Limb (tissue), 2 donors: ENCODE data around the gene DVL2.

Experiments used
- DNase-seq, 2 donors: peaks; one replicate each; pipeline ENCODE4 v3.0.0-alpha.2; 2016; ENCODE audit errors: extremely low spot score in 2 of 2

The DVL2 gene

DNA sequence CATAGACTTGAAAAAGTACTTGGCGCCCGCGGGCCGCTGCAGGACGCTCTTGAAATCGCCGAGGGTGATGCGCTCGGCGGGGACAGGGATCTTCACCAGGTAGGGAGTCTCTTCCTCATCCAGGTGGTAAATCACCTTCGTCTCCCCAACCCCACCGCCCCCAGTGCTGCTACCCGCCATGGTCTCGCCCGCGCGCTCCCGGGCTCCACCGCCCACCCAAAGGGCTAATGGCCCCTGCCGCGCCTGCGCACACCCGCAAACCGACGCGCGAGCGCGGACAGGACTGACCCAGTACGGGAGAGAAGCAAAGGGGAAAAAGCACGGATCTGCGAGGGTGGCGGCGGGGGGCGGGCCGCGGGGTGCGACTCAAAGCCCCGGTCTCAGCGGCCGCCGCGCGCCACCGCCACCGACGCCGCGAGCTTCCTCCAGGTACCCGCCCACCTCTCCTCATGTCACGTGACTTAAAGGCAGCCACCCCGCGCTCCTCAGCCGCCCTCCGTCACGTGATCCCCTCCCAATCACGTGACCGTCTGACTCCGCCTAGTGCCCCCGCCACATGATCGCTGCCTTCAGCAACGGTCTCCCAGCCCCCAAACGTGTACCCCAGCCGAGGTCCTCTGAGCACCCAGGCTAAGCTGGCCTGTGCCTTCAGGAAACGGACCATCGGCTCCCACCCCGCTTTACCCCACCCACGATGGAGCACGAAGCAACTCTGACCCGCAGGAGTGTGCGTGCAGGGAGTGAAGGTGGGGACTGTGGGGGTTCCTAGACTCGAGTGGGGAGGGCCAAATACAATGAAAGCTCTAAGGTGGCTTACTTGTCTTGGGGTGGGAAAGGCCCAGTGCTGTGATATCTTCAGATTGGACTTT is at the start of gene DVL2:
Gene DVL2 (minus strand): TSS at position 435 of the 869 bp plus-strand sequence. CDS start 255 bp downstream, at position 180.
- DNase-seq, result peak; percentile 96 to 98

- no peak for DNase-seq
Observed at GRCh38 chr17:7283471-7284216, 49.3 kb upstream of the DVL2 start.

DNA sequence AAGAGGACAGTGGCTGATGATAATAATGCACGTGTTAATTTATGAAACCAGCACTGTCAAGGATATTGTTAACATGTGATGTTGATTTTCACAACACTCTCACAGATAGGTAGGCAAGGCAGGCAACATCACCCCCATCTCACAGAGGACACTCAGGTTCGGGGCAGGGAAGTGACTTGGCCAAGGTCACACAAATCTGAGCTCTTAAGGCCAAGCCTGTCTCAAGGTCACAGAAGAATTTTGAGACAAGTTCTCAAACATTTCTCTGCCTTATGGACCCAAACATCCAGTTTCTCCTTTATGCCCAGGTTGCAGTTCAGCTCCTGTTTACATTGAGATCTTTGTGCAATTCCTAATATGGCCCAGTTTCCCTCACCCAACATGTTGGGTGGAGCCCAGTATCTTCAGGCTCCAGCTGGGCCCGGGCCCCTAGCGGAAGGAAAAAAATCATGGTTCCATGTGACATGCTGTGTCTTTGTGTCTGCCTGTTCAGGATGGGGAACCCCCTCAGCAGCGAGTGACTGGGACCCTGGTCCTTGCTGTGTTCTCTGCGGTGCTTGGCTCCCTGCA is 48.5 kb upstream of the DVL2 start:
- DNase-seq, result no peak

- peak in 1 of 2 donors; percentile 63 for DNase-seq
Observed at GRCh38 chr17:7281953-7282751, 47.8 kb upstream of the DVL2 start.

GRCh38 chr17:7281074-7281952 is 47.0 kb upstream of the DVL2 start, which contains the start of gene SLC2A4:
Gene SLC2A4 (plus strand): TSS chr17:7281718. CDS start chr17:7281935, 217 bp downstream.
- DNase-seq, result peak; percentile 85 to 93

DNA sequence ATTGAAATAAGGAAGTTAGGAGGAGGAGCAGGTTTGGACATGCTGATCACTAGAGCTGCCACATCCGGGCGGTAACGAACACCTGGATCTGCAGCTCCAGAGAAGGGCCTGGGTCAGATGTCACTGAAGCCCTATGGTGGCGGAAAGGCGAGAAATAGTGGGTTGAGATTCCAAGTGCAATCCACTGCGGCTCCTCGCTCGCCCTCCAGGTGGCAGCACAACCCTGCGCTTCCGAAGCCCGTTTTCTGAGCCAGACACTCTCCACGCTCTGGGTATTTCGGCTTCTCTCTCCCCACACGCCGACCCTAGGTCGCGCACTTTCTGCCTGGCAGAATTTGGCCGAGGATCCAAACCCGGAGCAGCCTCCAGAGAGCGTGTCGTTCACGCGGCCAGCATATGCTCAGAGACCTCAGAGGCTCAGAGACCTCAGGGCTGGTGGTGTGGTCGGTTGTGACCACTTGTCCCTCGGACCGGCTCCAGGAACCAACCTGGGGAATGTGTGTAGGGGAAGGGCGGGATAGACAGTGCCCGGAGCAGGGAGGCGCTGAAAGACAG is 46.3 kb upstream of the DVL2 start:
- DNase-seq, result peak; percentile 87 to 91

DNA sequence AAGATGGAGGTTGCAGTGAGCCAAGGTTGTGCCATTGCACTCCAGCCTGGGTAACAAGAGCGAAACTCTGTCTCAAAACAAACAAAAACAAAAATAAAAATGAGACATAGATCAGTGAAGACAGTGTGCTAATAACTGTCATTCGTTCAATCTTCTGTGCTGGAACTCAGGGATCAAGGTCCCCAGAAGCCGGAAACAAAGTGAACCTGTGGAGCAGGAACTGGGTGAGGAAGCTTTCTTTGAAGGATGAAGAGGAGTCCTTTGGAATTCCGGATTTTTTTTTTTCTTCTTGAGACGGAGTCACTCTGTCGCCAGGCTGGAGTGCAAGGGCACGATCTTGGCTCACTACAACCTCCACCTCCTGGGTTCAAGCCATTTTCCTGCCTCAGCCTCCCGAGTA is 45.1 kb upstream of the DVL2 start:
- no peak for DNase-seq

- DNase-seq, result no peak
Observed at GRCh38 chr17:7266784-7267183, 32.5 kb upstream of the DVL2 start.

GRCh38 chr17:7263801-7264078 is 29.4 kb upstream of the DVL2 start:
- DNase-seq, result no peak

GRCh38 chr17:7262935-7263800 is 28.9 kb upstream of the DVL2 start:
- no peak for DNase-seq

DNA sequence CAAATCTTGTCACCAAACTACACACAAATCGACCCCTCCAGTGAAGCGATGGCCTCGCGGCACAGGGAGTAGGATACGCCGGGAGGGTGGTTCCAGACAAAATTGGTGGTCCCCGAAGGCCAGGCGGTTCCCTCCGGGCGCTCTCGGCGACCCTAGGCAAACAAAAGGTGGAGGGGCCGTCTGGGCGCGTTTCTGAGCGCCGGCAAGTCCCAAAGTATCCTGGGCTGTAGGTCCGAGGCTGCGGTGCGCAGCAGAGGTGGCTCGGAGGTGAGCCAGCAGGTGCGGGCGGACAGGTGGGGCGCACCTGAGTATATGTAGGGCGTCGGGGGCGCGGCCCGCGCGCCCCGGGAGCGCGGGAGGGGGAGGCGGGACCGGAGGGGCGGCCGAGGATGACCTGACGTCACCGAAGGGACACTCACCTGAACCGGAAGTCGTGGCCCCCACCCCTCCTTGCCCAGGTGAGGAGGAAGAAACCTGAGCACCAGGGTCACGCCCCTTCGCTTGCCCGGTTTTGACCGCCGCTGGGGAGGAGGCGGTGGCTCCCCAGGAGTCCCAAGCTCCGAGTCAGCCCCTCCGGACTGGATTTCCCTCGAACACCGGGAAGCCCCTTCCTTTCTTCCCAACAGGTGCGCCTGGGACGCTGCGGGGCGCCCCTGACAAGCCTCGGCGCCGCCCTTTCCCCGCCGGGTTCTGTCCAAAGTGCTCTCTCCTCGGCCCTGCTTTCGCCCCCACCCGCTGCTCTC is 28.0 kb upstream of the DVL2 start, which contains the start of gene CLDN7:
Gene CLDN7 (minus strand): TSS at position 287 of the 743 bp plus-strand sequence. CDS start 435 bp downstream, outside the sequence.
- no peak for DNase-seq

- no peak for DNase-seq
Observed at GRCh38 chr17:7261379-7262191, 27.3 kb upstream of the DVL2 start.

DNA sequence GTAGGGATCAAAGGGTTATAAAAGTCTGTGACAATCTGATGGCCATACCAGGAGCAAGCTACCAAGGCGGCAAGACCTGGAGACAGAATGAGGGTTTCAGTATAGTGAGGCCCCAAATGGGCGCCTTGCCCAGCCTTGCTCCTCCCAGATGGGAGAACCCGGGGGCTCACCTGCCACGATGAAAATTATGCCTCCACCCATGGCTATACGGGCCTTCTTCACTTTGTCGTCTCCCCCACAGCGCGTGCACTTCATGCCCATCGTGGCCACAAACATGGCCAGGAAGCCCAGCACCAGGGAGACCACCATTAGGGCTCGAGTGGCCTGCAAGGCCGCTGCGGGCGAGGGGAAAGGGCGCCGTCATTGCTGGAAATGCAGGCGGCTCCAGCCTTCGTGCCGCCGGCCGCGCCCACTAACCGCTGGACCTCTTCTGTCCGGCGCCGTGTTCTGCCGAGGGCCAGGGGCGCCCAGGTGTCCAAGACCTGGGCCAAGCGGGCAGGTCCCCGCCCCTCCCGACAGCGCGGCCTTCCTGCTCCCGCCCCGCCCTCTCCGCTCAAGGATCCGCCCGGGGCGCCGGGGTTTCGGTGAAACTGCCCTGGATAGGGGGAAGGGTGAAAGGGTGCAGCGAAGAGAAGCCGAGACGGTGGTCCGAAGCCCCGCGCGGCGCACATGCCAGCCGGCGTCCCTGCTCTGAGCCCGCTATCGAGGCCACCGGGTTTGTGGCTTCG is 26.5 kb upstream of the DVL2 start:
- peak in 1 of 2 donors; percentile 60 for DNase-seq

DNA sequence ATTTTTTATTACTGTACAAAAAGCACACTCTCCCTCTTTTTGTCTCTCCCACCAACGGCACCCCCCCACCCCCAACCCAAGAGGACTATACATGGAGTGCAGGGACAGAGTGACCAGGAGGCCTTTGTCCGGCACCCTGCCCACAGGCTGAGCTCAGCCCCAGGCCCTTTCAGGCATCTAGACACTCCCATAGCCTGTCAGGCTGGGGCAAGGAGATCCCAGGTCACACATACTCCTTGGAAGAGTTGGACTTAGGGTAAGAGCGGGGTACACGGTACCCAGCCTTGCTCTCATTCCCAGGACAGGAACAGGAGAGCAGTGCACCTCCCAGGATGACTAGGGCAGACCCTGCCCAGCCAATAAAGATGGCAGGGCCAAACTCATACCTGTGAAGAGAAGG is 25.8 kb upstream of the DVL2 start:
- DNase-seq, result no peak

DNA sequence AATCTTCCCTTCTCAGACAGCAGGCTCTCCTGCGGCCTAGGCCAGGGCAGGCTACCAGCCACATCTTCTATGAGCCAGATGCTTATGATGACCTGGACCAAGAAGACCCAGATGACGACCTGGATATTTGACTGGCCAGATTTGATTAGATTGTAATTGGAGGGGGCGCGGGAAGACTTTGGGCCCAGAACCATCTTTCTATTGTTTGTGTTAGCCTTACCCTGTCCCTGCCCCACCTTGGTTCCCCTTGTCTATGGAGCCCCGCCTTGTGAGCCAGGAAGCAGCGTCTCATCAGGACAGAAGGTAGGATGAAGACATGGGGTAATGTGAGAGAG is 25.2 kb upstream of the DVL2 start:
- DNase-seq, result no peak

- no peak for DNase-seq
Observed at GRCh38 chr17:7258731-7259554, 24.6 kb upstream of the DVL2 start.
